NB4 (cell line): ENCODE measurements around the gene AFG1L.
A peak's percentile ranks its signal among the peaks of the same experiment; 100 is the strongest.

ENCODE experiments used
- DNase-seq: peaks from one replicate; pipeline ENCODE4 v3.0.0; 2010; ENCODE audit warnings: low read depth
- H3K4me3 ChIP-seq: one replicate; pipeline ENCODE4 v1.5.1; 2011; ENCODE audit warnings: mild to moderate bottlenecking, low read depth, low read length, moderate library complexity
- MYC ChIP-seq: IDR thresholded peaks from 2 replicates; pipeline ENCODE4 v1.6.1; 2011; ENCODE audit warnings: low read depth, low read length
- POLR2A ChIP-seq: IDR thresholded peaks from 2 replicates; pipeline ENCODE4 v1.6.1; 2011; ENCODE audit warnings: mild to moderate bottlenecking; ENCODE audit not compliant: insufficient read length; ENCODE audit errors: extremely low read depth
- TF ChIP-seq, protein P1 (sequence below): IDR thresholded peaks from one replicate; pipeline ENCODE4 v1.5.1; 2012; ENCODE audit warnings: low read depth, low read length
- TF ChIP-seq, protein P2 (sequence below): IDR thresholded peaks from 2 replicates; pipeline ENCODE4 v1.6.1; 2011; ENCODE audit warnings: low read depth, low read length

Gene AFG1L

GRCh38 chr6:108546079-108547049 lies 251.5 kb downstream of the AFG1L start:
- TF ChIP-seq MYC: no peak
- TF ChIP-seq, protein P1, sequence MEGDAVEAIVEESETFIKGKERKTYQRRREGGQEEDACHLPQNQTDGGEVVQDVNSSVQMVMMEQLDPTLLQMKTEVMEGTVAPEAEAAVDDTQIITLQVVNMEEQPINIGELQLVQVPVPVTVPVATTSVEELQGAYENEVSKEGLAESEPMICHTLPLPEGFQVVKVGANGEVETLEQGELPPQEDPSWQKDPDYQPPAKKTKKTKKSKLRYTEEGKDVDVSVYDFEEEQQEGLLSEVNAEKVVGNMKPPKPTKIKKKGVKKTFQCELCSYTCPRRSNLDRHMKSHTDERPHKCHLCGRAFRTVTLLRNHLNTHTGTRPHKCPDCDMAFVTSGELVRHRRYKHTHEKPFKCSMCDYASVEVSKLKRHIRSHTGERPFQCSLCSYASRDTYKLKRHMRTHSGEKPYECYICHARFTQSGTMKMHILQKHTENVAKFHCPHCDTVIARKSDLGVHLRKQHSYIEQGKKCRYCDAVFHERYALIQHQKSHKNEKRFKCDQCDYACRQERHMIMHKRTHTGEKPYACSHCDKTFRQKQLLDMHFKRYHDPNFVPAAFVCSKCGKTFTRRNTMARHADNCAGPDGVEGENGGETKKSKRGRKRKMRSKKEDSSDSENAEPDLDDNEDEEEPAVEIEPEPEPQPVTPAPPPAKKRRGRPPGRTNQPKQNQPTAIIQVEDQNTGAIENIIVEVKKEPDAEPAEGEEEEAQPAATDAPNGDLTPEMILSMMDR: no peak
- TF ChIP-seq, protein P2, sequence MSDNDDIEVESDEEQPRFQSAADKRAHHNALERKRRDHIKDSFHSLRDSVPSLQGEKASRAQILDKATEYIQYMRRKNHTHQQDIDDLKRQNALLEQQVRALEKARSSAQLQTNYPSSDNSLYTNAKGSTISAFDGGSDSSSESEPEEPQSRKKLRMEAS: no peak
- TF ChIP-seq POLR2A: no peak

GRCh38 chr6:108549241-108549640 lies 254.4 kb downstream of the AFG1L start:
- H3K4me3 ChIP-seq: no peak overlapping the region
- DNase-seq: no peak
- TF ChIP-seq, protein P1: no peak
- TF ChIP-seq, protein P2: no peak
- TF ChIP-seq POLR2A: no peak
- no peak for TF ChIP-seq MYC

More at GRCh38 chr6:108546079-108547049, 251.5 kb downstream of the AFG1L start:
- peak; percentile 34 for DNase-seq
- H3K4me3 ChIP-seq: no peak overlapping the region

GRCh38 chr6:108549741-108550140 lies 254.9 kb downstream of the AFG1L start:
- no peak for DNase-seq
- no peak overlapping the region for H3K4me3 ChIP-seq

GRCh38 chr6:108550256-108550655 lies 255.4 kb downstream of the AFG1L start:
- TF ChIP-seq, protein P1: no peak
- TF ChIP-seq MYC: no peak
- TF ChIP-seq, protein P2: no peak
- TF ChIP-seq POLR2A: no peak
- DNase-seq: no peak
- no peak overlapping the region for H3K4me3 ChIP-seq

More at GRCh38 chr6:108549741-108550140, 254.9 kb downstream of the AFG1L start:
- TF ChIP-seq POLR2A: no peak
- no peak for TF ChIP-seq MYC
- TF ChIP-seq, protein P2: no peak
- TF ChIP-seq, protein P1: no peak

DNA sequence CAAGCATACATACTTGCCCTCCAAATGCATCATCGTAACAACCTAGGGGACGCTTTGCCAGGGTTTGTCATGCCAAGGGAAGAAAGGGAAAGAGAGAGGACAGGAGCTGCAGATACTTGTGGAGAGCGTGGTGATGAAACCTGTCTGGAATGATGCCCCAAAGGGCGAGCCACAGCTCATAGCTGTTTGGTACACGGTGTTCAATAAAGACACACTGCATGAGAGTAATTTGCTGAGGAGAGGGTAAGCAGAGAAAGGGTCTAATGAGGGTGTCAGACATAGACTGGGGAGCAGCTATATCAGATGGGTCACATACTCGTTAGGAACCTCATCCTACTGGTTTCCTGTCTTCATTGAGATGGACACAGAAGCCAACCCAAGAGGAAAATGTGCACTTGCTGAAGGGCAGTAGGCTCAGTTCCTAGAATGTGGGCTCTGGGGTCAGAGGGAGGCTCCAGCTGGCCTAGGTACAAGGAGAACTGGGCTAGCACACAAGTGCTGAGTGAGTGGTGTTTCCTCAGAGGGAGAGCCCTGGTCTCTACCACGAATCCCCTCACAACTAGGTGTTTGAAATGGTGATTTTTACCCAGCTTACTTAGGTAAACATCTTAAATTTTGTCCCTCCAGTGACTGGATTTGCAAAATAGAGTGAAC lies 260.7 kb downstream of the AFG1L start:
- H3K4me3 ChIP-seq: no peak overlapping the region
- TF ChIP-seq, protein P2: no peak
- TF ChIP-seq POLR2A (no peak), MYC (no peak)
- TF ChIP-seq, protein P1: no peak
- DNase-seq: no peak
